ENCODE data around the gene SRPK2. TPM values are rescaled to one million over a fixed set of nuclear protein-coding genes. Genes with fewer than 3 reads are reported as not detected.

SRPK2 gene
- total and polyA plus RNA-seq, 2 of the 8 experiments (the other 6 are each of a cell fraction or from before 2014, with no cell fraction given): 10.0 to 47.1 TPM

DNA sequence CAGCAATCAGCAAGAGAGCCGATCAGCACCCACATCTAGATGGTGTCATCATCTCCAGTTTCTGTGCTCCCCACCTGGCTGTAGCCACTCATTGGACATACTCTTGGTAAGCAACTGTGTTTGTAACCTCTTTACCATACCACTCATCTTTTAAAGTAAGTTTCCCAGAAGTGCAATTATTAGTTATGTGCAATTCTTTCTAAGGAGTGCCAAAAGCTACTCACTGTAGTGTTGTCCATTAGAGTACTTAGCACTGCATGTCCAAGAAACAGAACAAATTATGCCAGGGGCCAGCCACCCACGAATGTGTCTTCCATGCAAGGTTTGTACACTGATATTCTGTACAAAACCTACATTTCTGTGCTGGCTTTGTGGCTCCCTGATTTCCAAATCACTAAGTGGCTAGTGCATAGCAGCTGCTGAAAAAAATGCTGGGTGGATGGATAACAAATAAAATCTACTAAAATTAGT lies 131.9 kb downstream of the SRPK2 start:
- Histone ChIP-seq H4K91ac (replicated peaks; ENCODE audit: insufficient read length, low read length) (no peak overlapping the region), H3K56ac (replicated peaks; ENCODE audit: insufficient read length, low read depth, low read length) (no peak overlapping the region), H2AK5ac (ENCODE audit: low read depth, low read length) (no peak overlapping the region), H3K23ac (ENCODE audit: insufficient read length) (no peak overlapping the region), H3K36me3 (ENCODE audit: control insufficient read depth in 2 of 4, insufficient read depth in 4 of 4, low read length in 3 of 4) (no peaks in the 10 kb centered on the region), H3K4me1 (replicated peaks in 1 of 4; ENCODE audit: control insufficient read depth in 3 of 4, insufficient read depth in 4 of 4, low read length in 3 of 4) (peaks cover 0 to 6% (median under 1%) of the 10 kb centered on the region in 4 experiments; a peak in 3 of 7 replicates), H2BK12ac (ENCODE audit: low read depth, low read length) (no peak overlapping the region), H2AFZ (ENCODE audit: low read length) (no peak overlapping the region), H3K27me3 (replicated peaks in 1 of 4; ENCODE audit: control insufficient read depth in 3 of 4, extremely low read depth in 1 of 4, insufficient read depth in 3 of 4, low read length in 3 of 4) (no peaks in the 10 kb centered on the region), H3K9ac (replicated peaks in 1 of 4; ENCODE audit: extremely low read depth in 1 of 4, low read depth in 3 of 4, low read length in 3 of 4) (no peak overlapping the region), H3K4me3 (ENCODE audit: extremely low read depth in 1 of 4, insufficient read depth in 2 of 4, low read depth in 3 of 4, low read length in 4 of 4) (no peak overlapping the region), H3K14ac (ENCODE audit: insufficient read length) (no peak overlapping the region), H4K8ac (ENCODE audit: extremely low read depth, insufficient read depth, low read length) (no peak overlapping the region), H2BK120ac (replicated peaks; ENCODE audit: low read depth, low read length) (no peak overlapping the region), H3K23me2 (ENCODE audit: low read depth, low read length) (no peaks in the 10 kb centered on the region), H3K27ac (ENCODE audit: low read depth, low read length) (no peak overlapping the region), H2BK15ac (ENCODE audit: low read length) (no peak overlapping the region), H4K5ac (ENCODE audit: insufficient read length, low read depth, low read length) (no peak overlapping the region), H3K4ac (replicated peaks; ENCODE audit: insufficient read length, low read depth, low read length) (no peak overlapping the region), H3K18ac (ENCODE audit: extremely low read depth, low read length) (no peak overlapping the region), H3K79me1 (ENCODE audit: low read depth, low read length) (0 out of 2 replicates have a peak, but pooled peaks cover 2% of the 10 kb centered on the region), H2BK5ac (ENCODE audit: low read depth, low read length) (no peak overlapping the region), H4K20me1 (replicated peaks in 1 of 2; ENCODE audit: control insufficient read depth in 1 of 2, insufficient read depth in 2 of 2, low read length in 2 of 2) (no peaks in the 10 kb centered on the region), H3K9me3 (ENCODE audit: insufficient read depth in 2 of 2, low read depth in 1 of 2, low read length in 1 of 2) (no peaks in the 10 kb centered on the region), H3K79me2 (ENCODE audit: control insufficient read depth in 1 of 2, insufficient read depth in 2 of 2, low read length in 2 of 2) (peaks cover 0 to 39% of the 10 kb centered on the region in 2 experiments; a peak in 3 of 4 replicates), H2BK20ac (ENCODE audit: low read length) (no peak overlapping the region), H3K4me2 (ENCODE audit: insufficient read depth in 1 of 2, low read depth in 2 of 2, low read length in 2 of 2) (no peak overlapping the region)
- WGBS, 2 experiments (ENCODE audit: extremely low coverage in 1 of 2, insufficient coverage in 1 of 2, insufficient read length in 1 of 2, insufficient replicate concordance in 2 of 2, low coverage in 1 of 2, low lambda C conversion rate in 2 of 2, missing lambda C conversion rate in 1 of 2): 75% methylated on average over 2 of the region's 2 CpGs; no CpG with 5 or more reads in 1 of the 2 experiments
- TF ChIP-seq USF2 (IDR thresholded peaks at IDR 0.05; ENCODE audit: low read length): no peak
- TF ChIP-seq BACH1 (IDR thresholded peaks at IDR 0.05; ENCODE audit: low read length): no peak
- no peak for TF ChIP-seq CBX8 (IDR thresholded peaks at IDR 0.05; ENCODE audit: borderline replicate concordance, low read depth, low read length)
- no peak for TF ChIP-seq RFX5 (IDR thresholded peaks at IDR 0.05; ENCODE audit: borderline replicate concordance, low read depth, low read length)
- TF ChIP-seq SP1 (IDR thresholded peaks at IDR 0.05; ENCODE audit: low read depth, low read length): no peak
- TF ChIP-seq, protein P1, sequence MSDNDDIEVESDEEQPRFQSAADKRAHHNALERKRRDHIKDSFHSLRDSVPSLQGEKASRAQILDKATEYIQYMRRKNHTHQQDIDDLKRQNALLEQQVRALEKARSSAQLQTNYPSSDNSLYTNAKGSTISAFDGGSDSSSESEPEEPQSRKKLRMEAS (IDR thresholded peaks at IDR 0.05): no peak
- no peak for TF ChIP-seq ASH2L (IDR thresholded peaks at IDR 0.05; ENCODE audit: low read length)
- TF ChIP-seq, protein P2, sequence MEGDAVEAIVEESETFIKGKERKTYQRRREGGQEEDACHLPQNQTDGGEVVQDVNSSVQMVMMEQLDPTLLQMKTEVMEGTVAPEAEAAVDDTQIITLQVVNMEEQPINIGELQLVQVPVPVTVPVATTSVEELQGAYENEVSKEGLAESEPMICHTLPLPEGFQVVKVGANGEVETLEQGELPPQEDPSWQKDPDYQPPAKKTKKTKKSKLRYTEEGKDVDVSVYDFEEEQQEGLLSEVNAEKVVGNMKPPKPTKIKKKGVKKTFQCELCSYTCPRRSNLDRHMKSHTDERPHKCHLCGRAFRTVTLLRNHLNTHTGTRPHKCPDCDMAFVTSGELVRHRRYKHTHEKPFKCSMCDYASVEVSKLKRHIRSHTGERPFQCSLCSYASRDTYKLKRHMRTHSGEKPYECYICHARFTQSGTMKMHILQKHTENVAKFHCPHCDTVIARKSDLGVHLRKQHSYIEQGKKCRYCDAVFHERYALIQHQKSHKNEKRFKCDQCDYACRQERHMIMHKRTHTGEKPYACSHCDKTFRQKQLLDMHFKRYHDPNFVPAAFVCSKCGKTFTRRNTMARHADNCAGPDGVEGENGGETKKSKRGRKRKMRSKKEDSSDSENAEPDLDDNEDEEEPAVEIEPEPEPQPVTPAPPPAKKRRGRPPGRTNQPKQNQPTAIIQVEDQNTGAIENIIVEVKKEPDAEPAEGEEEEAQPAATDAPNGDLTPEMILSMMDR (IDR thresholded peaks at IDR 0.05; ENCODE audit: control extremely low read depth in 1 of 3, insufficient read depth in 1 of 3, low read depth in 1 of 3, low read length in 3 of 3): no peak
- TF ChIP-seq POU5F1 (IDR thresholded peaks at IDR 0.05; ENCODE audit: low read depth, low read length): no peak
- TF ChIP-seq GTF2F1 (IDR thresholded peaks at IDR 0.05; ENCODE audit: borderline replicate concordance, low read depth, low read length): no peak
- TF ChIP-seq YY1 (IDR thresholded peaks at IDR 0.05; ENCODE audit: low read depth, low read length): no peak
- ChIA-PET POLR2A (ENCODE audit: partially characterized antibody) (no interaction called here), CTCF (ENCODE audit: partially characterized antibody) (no interaction called here)
- DNase-seq (ENCODE audit: low read depth in 1 of 2, low spot score in 2 of 2) (no peak), FAIRE-seq (no peak)
